Upper lobe of left lung (tissue), 6 donors: Measurements from ENCODE around the gene EYA2. TPM values are rescaled to one million over a fixed set of nuclear protein-coding genes. Genes with fewer than 3 reads are reported as not detected.

ENCODE experiments used
- ATAC-seq, 2 donors: fragments of 200-7000 bp; cut with Tn5 transposase; one replicate each; pipeline ENCODE4 v1.9.1; 2022; ENCODE audit warnings: mild to moderate bottlenecking in 2 of 2, moderate library complexity in 2 of 2; ENCODE audit not compliant: low FRiP score in 2 of 2
- DNase-seq, 2 donors: peaks; one replicate each; pipeline ENCODE4 v3.0.0-alpha.2; 2019 to 2020
- H3K27ac ChIP-seq, 4 donors: fragments of 200-600 bp; sonication (generic); one replicate each; pipeline ENCODE4 v1.5.1; 2016 to 2019
- H3K27me3 ChIP-seq, 4 donors: fragments of 200-600 bp; sonication (generic); one replicate each; pipeline ENCODE4 v1.5.1; 2017 to 2019
- H3K36me3 ChIP-seq, 4 donors: fragments of 200-600 bp; sonication (generic); one replicate each; pipeline ENCODE4 v1.5.1; 2016 to 2019
- H3K4me1 ChIP-seq, 4 donors: fragments of 200-600 bp; sonication (generic); one replicate each; pipeline ENCODE4 v1.5.1; 2018 to 2019
- H3K4me3 ChIP-seq, 4 donors: fragments of 200-600 bp; sonication (generic); one replicate each; pipeline ENCODE4 v1.5.1; 2017 to 2019; ENCODE audit warnings: mild to moderate bottlenecking in 2 of 4, moderate library complexity in 1 of 4
- H3K9me3 ChIP-seq, 4 donors: fragments of 200-600 bp; sonication (generic); one replicate each; pipeline ENCODE4 v1.5.1; 2018 to 2019
- CTCF ChIP-seq, 6 experiments: fragments of 450-650 bp in 4 of 6; fragments of 200-600 bp in 2 of 6; sonication (generic) in 2 of 6; IDR thresholded peaks; one replicate each; pipeline ENCODE4 v1.5.1; 2016 to 2019; ENCODE audit warnings: antibody characterized with exemption in 6 of 6
- EP300 ChIP-seq, 4 donors: sonication (generic); formaldehyde crosslinking; IDR thresholded peaks; one replicate each; pipeline ENCODE4 v1.5.1; 2017; ENCODE audit warnings: antibody characterized with exemption in 4 of 4, control low read depth in 2 of 4
- POLR2A ChIP-seq, 4 donors: fragments of 450-650 bp; IDR thresholded peaks; one replicate each; pipeline ENCODE4 v1.5.1; 2016 to 2017; ENCODE audit warnings: antibody characterized with exemption in 4 of 4, mild to moderate bottlenecking in 2 of 4
- POLR2AphosphoS5 ChIP-seq, 2 donors: sonication (generic); formaldehyde crosslinking; IDR thresholded peaks; one replicate each; pipeline ENCODE4 v1.5.1; 2017; ENCODE audit warnings: antibody characterized with exemption in 2 of 2
- WGBS, 2 donors: methylation state at CpG; one replicate each; pipeline ENCODE4 v1.1.5; 2017 to 2018; 5-methylcytosine and 5-hydroxymethylcytosine counted together
- total RNA-seq, 6 donors: library from RNA; depleted of rRNA in 4 of 6; stranded (reverse); fragments of >200 nt in 4 of 6; gene quantifications; one replicate each; pipeline versions ENCODE4 v1.1.0 to v1.2.1, GENCODE V29; 2016 to 2021
- donor health status: DM: no; HTN: no; CAD: no; lungs with moderate emphysema.
- donor health status: DM: no; HTN: yes; CAD: no; lungs with severe emphysema.

EYA2 gene
- total RNA-seq, 6 donors from 2014 or later, result 0.66 to 9.4 (median 3.0) TPM

- Histone ChIP-seq H3K27ac (no peak overlapping the region), H3K36me3 (no peaks in the 10 kb centered on the region), H3K27me3 (no peaks in the 10 kb centered on the region), H3K4me1 (no peaks in the 10 kb centered on the region), H3K9me3 (no peaks in the 10 kb centered on the region), H3K4me3 (no peak overlapping the region)
- TF ChIP-seq POLR2AphosphoS5 (IDR thresholded peaks at IDR 0.05), result no peak
- no peak for TF ChIP-seq POLR2A (IDR thresholded peaks at IDR 0.05)
- no peak for TF ChIP-seq EP300 (IDR thresholded peaks at IDR 0.05)
- TF ChIP-seq CTCF (IDR thresholded peaks at IDR 0.05), result no peak
- 59 to 68% methylated on average over 5 of the region's 5 CpGs for WGBS, 2 donors
- DNase-seq, result no peak
- no peak for ATAC-seq
Measured at GRCh38 chr20:46995561-46996142, 101.0 kb downstream of the EYA2 start.

GRCh38 chr20:46997187-46997586, 102.5 kb downstream of the EYA2 start:
- no peaks in the 10 kb centered on the region for H3K36me3 ChIP-seq
- WGBS, 2 donors, result 50 to 69% methylated on average over 2 of the region's 2 CpGs
- H3K4me1 ChIP-seq, result no peaks in the 10 kb centered on the region
- no peaks in the 10 kb centered on the region for H3K27me3 ChIP-seq
- no peak overlapping the region for H3K4me3 ChIP-seq
- TF ChIP-seq POLR2A (IDR thresholded peaks at IDR 0.05), result no peak
- H3K27ac ChIP-seq, result no peak overlapping the region
- no peak for DNase-seq
- ATAC-seq, result no peak
- H3K9me3 ChIP-seq, result no peaks in the 10 kb centered on the region

GRCh38 chr20:46998477-46999240, 104.0 kb downstream of the EYA2 start:
- no peak for DNase-seq
- H3K4me1 ChIP-seq, result no peaks in the 10 kb centered on the region
- H3K27me3 ChIP-seq, result no peaks in the 10 kb centered on the region
- ATAC-seq, result no peak
- H3K27ac ChIP-seq, result no peak overlapping the region
- no peak overlapping the region for H3K4me3 ChIP-seq
- no peaks in the 10 kb centered on the region for H3K36me3 ChIP-seq
- WGBS, 2 donors, result 39 to 47% methylated on average over 6 of the region's 6 CpGs
- H3K9me3 ChIP-seq, result no peaks in the 10 kb centered on the region
- TF ChIP-seq EP300 (IDR thresholded peaks at IDR 0.05), result no peak
- TF ChIP-seq POLR2AphosphoS5 (IDR thresholded peaks at IDR 0.05), result no peak
- TF ChIP-seq CTCF (IDR thresholded peaks at IDR 0.05), result no peak
- TF ChIP-seq POLR2A (IDR thresholded peaks at IDR 0.05), result no peak

- no peaks in the 10 kb centered on the region for H3K27me3 ChIP-seq
Measured at GRCh38 chr20:46999801-47000465, 105.3 kb downstream of the EYA2 start.

More at GRCh38 chr20:46999801-47000465, 105.3 kb downstream of the EYA2 start:
- Histone ChIP-seq H3K4me1 (no peaks in the 10 kb centered on the region), H3K4me3 (no peak overlapping the region), H3K27ac (no peak overlapping the region), H3K9me3 (peaks cover 0 to 6% (median 0%) of the 10 kb centered on the region in 4 donors), H3K36me3 (no peaks in the 10 kb centered on the region)
- TF ChIP-seq POLR2AphosphoS5 (IDR thresholded peaks at IDR 0.05) (no peak), POLR2A (IDR thresholded peaks at IDR 0.05) (no peak), CTCF (IDR thresholded peaks at IDR 0.05) (no peak), EP300 (IDR thresholded peaks at IDR 0.05) (no peak)
- ATAC-seq (no peak), DNase-seq (no peak)
- WGBS, 2 donors, result 76% methylated on average over 11 of the region's 11 CpGs
